Dedifferentiated amniotic fluid mesenchymal stem cell (primary cell): Measurements from ENCODE around the gene ANO1.

Experiments
- DNase-seq: peaks from one replicate; pipeline ENCODE4 v3.0.0-alpha.2; 2016; ENCODE audit errors: extremely low spot score

Gene ANO1

GRCh38 chr11:70072861-70073755 lies 5.0 kb upstream of the ANO1 start:
- no peak for DNase-seq

GRCh38 chr11:70073871-70074371 lies 4.2 kb upstream of the ANO1 start:
- no peak for DNase-seq

- DNase-seq: no peak
Observed at GRCh38 chr11:70074746-70075145, 3.4 kb upstream of the ANO1 start.

- no peak for DNase-seq
Observed at GRCh38 chr11:70075836-70076235, 2.3 kb upstream of the ANO1 start.

GRCh38 chr11:70076461-70076931 lies 1.6 kb upstream of the ANO1 start:
- DNase-seq: no peak

- no peak for DNase-seq
Observed at GRCh38 chr11:70077411-70078094, 564 bp upstream of the ANO1 start.

- DNase-seq: no peak
Observed at GRCh38 chr11:70078781-70079616, 882 bp downstream of the ANO1 start.

- DNase-seq: no peak
Observed at GRCh38 chr11:70079691-70080090, 1.6 kb downstream of the ANO1 start.

- DNase-seq: no peak
Observed at GRCh38 chr11:70080763-70081162, 2.6 kb downstream of the ANO1 start.

- DNase-seq: no peak
Observed at GRCh38 chr11:70082829-70083228, 4.7 kb downstream of the ANO1 start.

GRCh38 chr11:70084046-70084984 lies 6.2 kb downstream of the ANO1 start:
- no peak for DNase-seq

- DNase-seq: no peak
Observed at GRCh38 chr11:70085815-70086769, 8.0 kb downstream of the ANO1 start.

- no peak for DNase-seq
Observed at GRCh38 chr11:70087446-70088167, 9.5 kb downstream of the ANO1 start.

GRCh38 chr11:70088735-70089250 lies 10.7 kb downstream of the ANO1 start:
- no peak for DNase-seq

GRCh38 chr11:70089631-70090030 lies 11.5 kb downstream of the ANO1 start:
- no peak for DNase-seq

GRCh38 chr11:70090961-70091381 lies 12.9 kb downstream of the ANO1 start:
- no peak for DNase-seq

- no peak for DNase-seq
Observed at GRCh38 chr11:70091638-70092037, 13.5 kb downstream of the ANO1 start.

GRCh38 chr11:70092959-70093715 lies 15.0 kb downstream of the ANO1 start:
- no peak for DNase-seq
